Measurements from ENCODE around the gene DPP8.
"Not testable (repeated sequence)": the region's sequence is repeated elsewhere in the genome, so short reads cannot be mapped to it uniquely, and the experiment has no call there.

The DPP8 gene

DNA sequence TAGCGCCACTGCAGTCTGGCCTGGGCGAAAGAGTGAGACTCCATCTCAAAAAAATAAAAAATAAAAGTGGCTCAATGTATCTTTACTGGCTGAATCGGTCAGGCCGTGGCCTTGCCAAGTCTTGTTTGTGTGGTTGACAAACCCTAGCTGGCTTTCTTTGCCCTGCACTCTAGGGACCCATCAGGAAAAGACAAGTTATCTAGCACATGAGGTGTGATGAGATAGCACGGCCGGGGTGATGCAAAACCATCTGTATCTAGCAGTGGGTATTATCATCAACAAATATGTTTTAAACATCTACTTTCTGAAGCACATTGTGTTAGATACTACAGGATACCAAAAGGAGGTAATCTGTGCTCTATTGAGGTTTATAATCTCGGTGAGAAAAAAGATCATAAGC lies 3.9 kb upstream of the DPP8 start:
- DNase-seq, result no peak

GRCh38 chr15:65518633-65519285 lies 1.3 kb upstream of the DPP8 start:
- DNase-seq, result no peak

- no peak for DNase-seq
These were observed 348 bp upstream of the DPP8 start for GRCh38 chr15:65517866-65518207.

GRCh38 chr15:65512807-65513416 lies 4.6 kb downstream of the DPP8 start:
- DNase-seq, result no peak

GRCh38 chr15:65512189-65512588 lies 5.3 kb downstream of the DPP8 start:
- no peak for DNase-seq

- no peak for DNase-seq
These were observed 8.2 kb downstream of the DPP8 start for GRCh38 chr15:65509321-65509720.

GRCh38 chr15:65494076-65494475 lies 23.4 kb downstream of the DPP8 start:
- DNase-seq, result no peak

DNA sequence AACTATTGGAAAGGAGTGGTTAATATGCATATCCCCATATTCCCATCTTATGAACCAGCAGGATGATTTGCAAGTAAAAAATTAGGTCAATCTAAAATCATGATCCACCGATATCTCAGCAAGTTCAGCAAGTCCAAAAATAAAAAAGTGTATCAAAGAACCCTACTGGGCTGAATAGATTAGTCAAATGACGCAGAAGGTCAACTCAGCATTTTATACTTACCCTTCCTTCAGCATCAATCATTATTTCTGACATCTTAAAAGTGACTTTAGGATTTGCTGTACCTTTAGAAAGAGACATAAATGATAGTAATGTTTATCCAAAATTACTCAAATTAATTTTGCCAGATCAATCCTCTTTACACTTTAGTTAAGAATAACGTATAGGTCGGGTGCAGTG lies 32.6 kb downstream of the DPP8 start:
- DNase-seq, result no peak

DNA sequence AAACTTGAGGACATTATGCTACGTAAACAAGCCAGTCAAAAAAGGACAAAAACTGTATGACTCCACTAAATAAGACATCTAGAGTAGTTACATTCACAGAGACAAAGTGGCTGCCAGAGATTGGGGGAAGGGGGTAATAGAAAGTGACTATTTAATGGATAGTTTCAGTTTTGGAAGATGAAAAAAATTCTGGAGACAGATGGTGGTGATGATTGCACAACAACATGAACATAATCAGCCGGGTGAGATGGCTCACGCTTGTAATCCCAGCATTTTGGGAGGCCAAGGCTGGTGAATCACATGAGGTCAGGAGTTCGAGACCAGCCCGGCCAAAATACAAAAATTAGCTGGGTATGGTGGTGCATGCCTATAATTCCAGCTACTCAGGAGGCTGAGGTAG lies 40.6 kb downstream of the DPP8 start:
- DNase-seq, result no peak

DNA sequence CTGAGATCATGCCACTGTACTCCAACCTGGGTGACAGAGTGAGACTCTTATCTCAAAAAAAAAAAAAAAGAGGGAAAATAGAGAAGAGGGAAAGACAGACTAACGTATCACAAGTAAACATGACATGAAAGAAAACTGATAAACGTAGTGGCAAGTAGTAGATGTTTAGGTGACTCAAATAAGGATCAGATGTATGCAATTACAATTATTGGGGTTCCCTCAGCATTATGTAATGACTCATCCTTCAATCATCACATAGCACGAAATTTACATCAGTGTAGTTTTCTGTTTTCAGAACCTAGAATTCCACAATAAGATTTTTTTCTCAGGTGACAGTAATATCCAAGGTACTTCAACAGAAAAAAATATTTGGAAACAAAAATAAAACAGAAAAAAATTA lies 46.6 kb downstream of the DPP8 start:
- no peak for DNase-seq

DNA sequence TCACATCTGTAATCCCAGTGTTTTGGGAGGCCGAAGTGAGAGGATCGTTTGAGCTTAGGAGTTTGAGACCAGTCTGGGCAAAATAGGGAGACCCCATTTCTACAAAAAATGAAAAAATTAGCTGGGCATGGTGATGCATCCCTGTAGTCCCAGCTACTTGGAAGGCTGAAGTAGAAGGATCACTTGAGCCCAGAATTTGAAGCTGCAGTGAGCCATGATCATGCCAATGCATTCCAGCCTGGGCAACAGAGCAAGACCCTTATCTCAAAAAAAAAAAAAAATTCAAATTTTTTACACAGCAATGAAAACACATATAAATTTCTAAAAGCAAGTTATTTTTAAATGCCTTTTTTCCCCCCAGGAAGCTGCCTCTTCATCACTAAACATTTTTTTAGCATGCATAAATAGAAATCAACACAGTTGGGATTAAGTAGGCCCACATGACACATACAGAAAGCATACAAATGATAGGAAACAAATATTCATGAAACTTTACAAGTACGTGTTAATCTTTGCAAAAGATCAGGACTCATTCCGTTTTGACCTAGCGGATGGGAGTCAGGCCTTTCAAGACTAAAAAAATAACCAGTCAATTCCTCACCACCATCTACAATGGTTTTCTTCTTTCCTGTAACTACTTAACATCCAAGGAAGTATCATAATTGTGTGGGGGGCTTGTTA lies 49.1 kb downstream of the DPP8 start:
- DNase-seq, result no peak

DNA sequence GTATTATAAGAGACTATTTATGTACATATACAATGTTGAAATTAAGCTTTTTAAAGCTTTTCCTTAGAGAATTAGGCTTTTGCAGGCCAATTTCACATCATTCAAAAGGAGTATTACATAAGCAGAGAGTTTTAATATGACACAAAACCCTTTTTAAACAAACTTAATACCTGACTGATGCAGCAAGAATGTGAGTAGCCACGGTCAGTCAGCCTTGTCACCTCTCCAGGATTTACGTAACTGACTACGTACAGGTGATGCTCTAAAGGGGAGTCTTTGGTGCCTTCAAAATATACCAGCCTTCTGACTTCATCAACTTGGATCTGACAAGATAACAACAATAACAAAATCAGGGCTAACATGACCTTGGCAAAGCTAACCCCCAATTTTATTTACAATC lies 50.6 kb downstream of the DPP8 start:
- DNase-seq, result no peak

DNA sequence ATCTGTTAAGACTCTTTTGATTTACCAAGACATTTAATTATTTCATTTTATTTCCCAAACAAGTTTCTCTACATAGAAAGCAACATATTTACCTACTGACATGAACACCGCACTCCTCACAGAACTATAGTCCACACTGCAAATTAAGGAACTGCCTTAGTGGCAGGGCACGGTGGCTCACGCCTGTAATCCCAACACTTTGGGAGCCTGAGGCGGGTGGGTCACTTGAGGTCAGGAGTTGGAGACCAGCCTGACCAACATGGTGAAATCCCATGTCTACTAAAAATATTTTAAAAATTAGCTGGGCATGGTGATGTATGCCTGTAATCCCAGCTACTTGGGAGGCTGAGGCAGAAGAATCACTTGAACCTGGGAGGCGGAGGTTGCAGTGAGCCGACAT lies 54.4 kb downstream of the DPP8 start:
- DNase-seq, result not testable (repeated sequence)

DNA sequence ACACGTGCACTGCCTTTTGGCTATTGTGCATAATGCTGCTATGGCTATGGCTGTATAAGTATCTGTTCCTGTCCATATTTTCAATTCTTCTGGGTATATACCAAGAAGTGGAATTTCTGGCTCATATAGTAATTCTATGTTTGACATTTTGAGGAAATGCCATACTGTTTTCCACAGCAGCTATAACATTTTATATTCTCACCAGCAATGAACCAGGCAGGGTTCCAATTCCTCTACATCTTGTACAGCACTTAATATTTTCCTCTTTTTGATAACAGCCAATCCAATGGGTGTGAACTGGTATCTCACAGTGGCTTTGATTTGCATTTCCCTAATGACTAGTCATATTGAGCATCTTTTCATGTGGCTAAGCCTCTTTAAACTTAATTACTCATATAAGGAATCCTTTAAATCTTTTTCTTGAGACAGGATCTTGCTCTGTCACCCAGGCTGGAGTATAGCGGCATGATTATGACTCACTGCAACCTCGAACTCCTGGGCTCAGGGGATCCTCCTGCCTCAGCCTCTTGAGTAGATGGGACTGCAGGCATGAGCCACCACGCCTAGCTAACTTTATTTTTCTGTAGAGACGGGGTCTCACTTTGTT lies 56.6 kb downstream of the DPP8 start:
- peak; percentile 22 for DNase-seq

DNA sequence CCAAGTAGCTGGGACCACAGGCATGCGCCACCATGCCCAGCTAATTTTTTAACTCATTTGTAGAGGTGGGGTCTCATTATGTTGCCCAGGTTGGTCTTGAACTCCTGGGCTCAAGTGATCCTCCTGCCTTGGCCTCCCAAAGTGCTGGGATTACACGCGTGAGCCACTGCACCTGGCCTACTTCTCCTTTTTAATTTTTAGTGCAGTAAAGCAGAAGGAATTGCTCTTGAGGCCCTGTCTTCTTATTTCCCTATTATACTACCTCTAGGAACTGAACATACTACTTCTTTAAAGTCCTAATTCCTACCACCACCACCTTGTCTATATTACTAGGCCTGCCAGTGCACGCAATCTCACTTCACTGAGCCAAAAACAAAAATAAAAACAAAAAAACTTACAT lies 62.2 kb downstream of the DPP8 start:
- not testable (repeated sequence) for DNase-seq

DNA sequence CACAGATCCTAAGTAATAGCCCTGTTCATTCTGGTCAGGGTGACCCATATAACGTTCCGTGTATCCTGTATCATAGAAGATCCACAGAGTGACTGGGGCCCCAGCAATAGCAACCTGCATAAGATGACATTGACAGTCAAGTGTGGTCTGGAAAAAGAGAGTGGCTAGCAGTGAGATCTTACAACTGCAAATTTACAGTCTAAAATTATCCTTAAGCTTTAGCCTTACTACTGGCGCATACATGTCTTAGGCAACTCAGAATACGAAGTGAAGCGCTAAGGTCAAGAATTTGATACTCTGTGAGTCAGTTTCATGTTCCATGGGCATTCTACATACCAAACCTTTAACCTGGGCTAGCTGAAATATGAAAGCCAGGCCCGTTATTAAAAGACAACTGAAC lies 65.5 kb downstream of the DPP8 start:
- DNase-seq, result no peak

DNA sequence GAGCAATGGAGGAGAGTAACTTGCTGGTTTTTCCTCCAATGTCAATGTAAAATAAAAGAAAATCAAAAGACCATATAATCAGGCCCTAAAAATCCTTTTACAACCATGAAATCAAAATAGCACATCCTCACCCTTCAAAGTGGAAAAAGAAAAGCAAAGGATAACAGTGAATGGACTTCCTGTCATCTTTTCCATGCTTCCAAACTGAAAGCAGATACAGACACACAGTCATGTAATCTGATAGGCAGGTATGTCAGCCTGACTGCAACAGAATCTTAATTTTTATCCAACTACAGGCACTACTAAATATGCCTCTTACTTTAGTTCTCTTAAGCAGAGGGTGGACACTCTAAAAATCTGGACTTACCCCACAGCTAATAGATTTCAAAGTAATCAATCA lies 66.9 kb downstream of the DPP8 start:
- DNase-seq, result no peak

GRCh38 chr15:65447145-65447544 lies 70.3 kb downstream of the DPP8 start:
- DNase-seq, result no peak

GRCh38 chr15:65434201-65434600 lies 83.3 kb downstream of the DPP8 start:
- DNase-seq, result no peak

- DNase-seq, result no peak
These were observed 85.8 kb downstream of the DPP8 start for GRCh38 chr15:65431731-65432130.

DNA sequence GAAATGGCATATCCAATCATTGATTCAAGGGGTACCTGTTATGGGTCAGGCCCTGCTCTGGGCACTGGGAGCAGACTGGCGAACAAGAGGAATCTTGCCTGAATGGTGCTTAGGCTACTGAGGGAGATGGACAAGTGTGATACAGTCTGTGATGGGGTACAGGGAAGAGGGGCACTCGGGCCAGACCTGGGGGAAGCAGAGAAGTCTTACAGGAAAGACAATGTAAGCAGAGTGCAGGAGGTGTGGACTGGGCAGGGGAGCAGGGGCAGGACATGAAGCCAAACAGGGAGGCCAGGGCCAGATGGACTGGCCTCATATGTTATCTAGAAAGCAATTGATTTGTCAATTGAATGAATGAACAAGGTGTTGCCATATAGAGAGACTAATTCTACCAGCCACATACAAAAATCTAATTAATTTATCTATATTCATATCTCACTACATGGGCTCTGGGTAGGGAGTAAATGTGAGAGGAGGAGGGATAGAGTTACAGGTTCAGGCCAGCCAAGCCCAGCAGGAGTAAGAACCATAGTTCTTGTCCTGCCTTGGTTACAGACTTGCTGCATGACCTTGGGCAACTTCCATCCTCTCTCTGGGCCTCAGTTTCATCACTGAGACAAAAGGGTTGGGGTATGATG lies 91.2 kb downstream of the DPP8 start:
- DNase-seq, result no peak

DNA sequence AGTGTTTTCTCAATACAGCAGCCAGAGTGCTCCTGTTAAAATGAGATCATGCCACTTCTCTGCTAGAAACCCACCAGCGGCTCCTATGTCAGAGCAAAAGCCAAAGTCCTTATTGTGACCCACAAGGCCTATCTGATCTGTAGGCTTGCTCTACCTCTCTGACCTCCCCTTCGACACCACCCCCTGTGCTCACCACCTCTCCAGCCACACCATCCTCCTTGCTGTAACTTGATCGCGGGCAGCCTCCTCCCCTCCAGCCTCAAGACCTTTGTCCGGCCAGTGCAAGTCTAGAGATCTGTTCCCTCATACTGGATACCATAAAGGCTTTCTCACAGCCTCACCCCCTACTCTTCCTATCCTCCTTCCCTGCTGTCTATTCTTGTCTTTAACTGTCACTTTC lies 92.8 kb downstream of the DPP8 start:
- DNase-seq, result no peak

DNA sequence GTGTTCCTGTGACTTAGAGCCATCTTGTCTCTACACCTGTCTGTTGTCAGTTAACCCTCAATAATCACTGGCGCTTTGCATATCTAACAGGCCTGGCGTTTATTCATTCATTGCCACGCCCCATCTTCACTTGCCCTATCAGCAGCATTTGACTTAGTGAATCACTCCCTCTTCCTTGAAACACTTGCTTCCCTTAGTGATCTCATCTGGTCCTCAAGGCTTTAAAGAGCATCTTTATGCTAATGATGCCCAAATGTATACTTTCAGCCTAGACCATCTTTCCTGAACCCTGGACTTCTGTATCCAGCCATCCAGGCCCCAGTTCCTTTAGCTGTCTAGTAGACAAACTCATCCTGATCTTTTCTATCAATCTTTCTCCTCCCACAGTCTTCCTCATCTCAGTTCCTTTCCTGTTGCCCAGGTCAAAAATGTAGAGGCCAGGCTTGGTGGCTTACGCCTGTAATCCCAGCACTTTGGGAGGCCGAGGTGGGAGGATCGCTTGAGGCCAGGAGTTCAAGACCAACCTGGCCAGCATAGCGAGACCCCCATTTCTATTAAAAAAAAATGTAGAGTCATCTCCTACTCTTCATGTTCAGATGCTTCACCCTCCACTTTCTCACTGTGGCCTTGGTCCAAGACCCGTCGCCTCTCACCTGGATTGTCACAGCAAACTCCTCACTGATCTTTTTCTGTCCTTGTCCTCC lies 93.4 kb downstream of the DPP8 start:
- DNase-seq, result no peak
